GM23248 (cell line): ENCODE measurements around the gene PARVA. TPM values are rescaled to one million over a fixed set of nuclear protein-coding genes. Genes with fewer than 3 reads are reported as not detected.

Experiments
- DNase-seq: peaks from one replicate; pipeline ENCODE4 v3.0.0-alpha.2; 2015
- H2AFZ ChIP-seq: fragments of 200-600 bp; sonication (generic); 2 replicates; pipeline ENCODE4 v1.6.1; 2016; ENCODE audit warnings: antibody characterized with exemption
- H3F3A ChIP-seq: fragments of 200-600 bp; sonication (generic); 2 replicates; pipeline ENCODE4 v1.6.1; 2016; ENCODE audit warnings: mild to moderate bottlenecking, antibody characterized with exemption, mixed run types; ENCODE audit not compliant: insufficient read depth
- H3K27ac ChIP-seq: fragments of 200-600 bp; sonication (generic); 2 replicates; pipeline ENCODE4 v1.5.1; 2016; ENCODE audit warnings: mild to moderate bottlenecking
- H3K27me3 ChIP-seq: fragments of 200-600 bp; sonication (generic); replicated peaks from 2 replicates; pipeline ENCODE4 v1.6.1; 2016; ENCODE audit warnings: mild to moderate bottlenecking; ENCODE audit not compliant: insufficient read depth
- H3K36me3 ChIP-seq: fragments of 200-600 bp; sonication (generic); 2 replicates; pipeline ENCODE4 v1.6.1; 2016; ENCODE audit warnings: low read depth, mild to moderate bottlenecking
- H3K4me1 ChIP-seq: fragments of 200-600 bp; sonication (generic); 2 replicates; pipeline ENCODE4 v1.6.1; 2016; ENCODE audit warnings: mild to moderate bottlenecking; ENCODE audit not compliant: insufficient read depth
- H3K4me2 ChIP-seq: fragments of 200-600 bp; sonication (generic); one replicate; pipeline ENCODE4 v1.6.1; 2016; ENCODE audit warnings: mild to moderate bottlenecking; ENCODE audit not compliant: unreplicated experiment
- H3K4me3 ChIP-seq: fragments of 200-600 bp; sonication (generic); 2 replicates; pipeline ENCODE4 v1.5.1; 2016; ENCODE audit warnings: mild to moderate bottlenecking
- H3K79me2 ChIP-seq: fragments of 200-600 bp; sonication (generic); 2 replicates; pipeline ENCODE4 v1.6.1; 2016; ENCODE audit warnings: mild to moderate bottlenecking; ENCODE audit not compliant: insufficient read depth
- H3K9ac ChIP-seq: fragments of 200-600 bp; sonication (generic); 2 replicates; pipeline ENCODE4 v1.6.1; 2016; ENCODE audit warnings: mild to moderate bottlenecking
- H3K9me2 ChIP-seq: fragments of 200-600 bp; sonication (generic); 2 replicates; pipeline ENCODE4 v1.6.1; 2016; ENCODE audit warnings: mixed run types, mild to moderate bottlenecking, moderate library complexity; ENCODE audit not compliant: insufficient read depth
- H3K9me3 ChIP-seq: fragments of 200-600 bp; sonication (generic); one replicate; pipeline ENCODE4 v1.6.1; 2017; ENCODE audit warnings: low read depth
- H4K20me1 ChIP-seq: fragments of 200-600 bp; sonication (generic); 2 replicates; pipeline ENCODE4 v1.6.0; 2016; ENCODE audit not compliant: insufficient read depth
- EZH2 ChIP-seq: fragments of 200-600 bp; sonication (generic); IDR thresholded peaks from 2 replicates; pipeline ENCODE4 v1.6.1; 2018; ENCODE audit warnings: antibody characterized with exemption, mild to moderate bottlenecking; ENCODE audit not compliant: insufficient read depth, poor library complexity, severe bottlenecking
- EZH2phosphoT487 ChIP-seq: fragments of 200-600 bp; sonication (generic); IDR thresholded peaks from 2 replicates; pipeline ENCODE4 v1.6.1; 2018; ENCODE audit warnings: antibody characterized with exemption, moderate library complexity, mild to moderate bottlenecking, low read depth; ENCODE audit not compliant: insufficient read depth
- WGBS, 2 experiments: methylation state at CpG; one replicate each; pipeline ENCODE4 v1.1.6; 2015 to 2017; ENCODE audit warnings: low lambda C conversion rate in 2 of 2, low coverage in 1 of 2; ENCODE audit errors: missing lambda C conversion rate in 2 of 2; 5-methylcytosine and 5-hydroxymethylcytosine counted together
- in situ Hi-C: fragments of 300-500 bp; cut with MboI; formaldehyde crosslinking; loops from 2 replicates; pipeline ENCODE4 v1.15.0; 2020
- polyA plus RNA-seq: library from polyadenylated mRNA; unstranded; fragments of >200 nt; fragmentation: Nextera tagmentation; extraction: Ambion mirVana; gene quantifications from 2 replicates; pipeline ENCODE4 v1.2.1, GENCODE V29; 2016
- total RNA-seq: library from RNA; depleted of rRNA; stranded (reverse); fragments of >200 nt; shearing (Covaris generic); gene quantifications from 2 replicates; pipeline ENCODE4 v1.2.3, GENCODE V29; 2014

PARVA gene
- total and polyA plus RNA-seq, 2 experiments from 2014 or later = 87.9 to 121 TPM

- H3F3A ChIP-seq = peaks cover 60% of the 10 kb centered on the region
- H3K27ac ChIP-seq = no peak overlapping the region; the same call in 1 of the 2 replicates
- no peaks in the 10 kb centered on the region for H3K27me3 ChIP-seq
- no peak overlapping the region for H2AFZ ChIP-seq
- H3K4me2 ChIP-seq = peak overlapping the region; percentile 81
- no peak for DNase-seq
- peaks cover 63% of the 10 kb centered on the region for H3K4me1 ChIP-seq
- no peak overlapping the region for H3K4me3 ChIP-seq
- no peaks in the 10 kb centered on the region for H4K20me1 ChIP-seq
- no peaks in the 10 kb centered on the region for H3K9me3 ChIP-seq
- in situ Hi-C loops = no loop called here
- H3K36me3 ChIP-seq = peaks cover 5% of the 10 kb centered on the region; the same call in 1 of the 2 replicates
- no peak for TF ChIP-seq EZH2
- TF ChIP-seq EZH2phosphoT487 = no peak
- H3K9ac ChIP-seq = no peak overlapping the region
- H3K79me2 ChIP-seq = peaks cover 97% of the 10 kb centered on the region
- H3K9me2 ChIP-seq = no peaks in the 10 kb centered on the region
- 93 to 97% methylated on average over 6 of the region's 6 CpGs for WGBS, 2 experiments
Observed at GRCh38 chr11:12432507-12432906, 55.1 kb downstream of the PARVA start.

GRCh38 chr11:12433121-12433520, 55.8 kb downstream of the PARVA start:
- no peaks in the 10 kb centered on the region for H3K9me3 ChIP-seq
- peaks cover 63% of the 10 kb centered on the region for H3K4me1 ChIP-seq
- peak overlapping the region; percentile 92 for H3K27ac ChIP-seq
- peak overlapping the region; percentile 56 for H3K4me3 ChIP-seq
- no peaks in the 10 kb centered on the region for H3K9me2 ChIP-seq
- 0 out of 2 replicates have a peak overlapping the region, but pooled peaks have one; percentile 30 for H2AFZ ChIP-seq
- H4K20me1 ChIP-seq = no peaks in the 10 kb centered on the region
- DNase-seq = no peak
- WGBS, 2 experiments = 48 to 49% methylated on average over 3 of the region's 3 CpGs
- peaks cover 60% of the 10 kb centered on the region for H3F3A ChIP-seq
- no peaks in the 10 kb centered on the region for H3K27me3 ChIP-seq
- peak overlapping the region; percentile 81 for H3K4me2 ChIP-seq
- TF ChIP-seq EZH2 = no peak
- no peak for TF ChIP-seq EZH2phosphoT487
- peaks cover 5% of the 10 kb centered on the region; the same call in 1 of the 2 replicates for H3K36me3 ChIP-seq
- H3K79me2 ChIP-seq = peaks cover 97% of the 10 kb centered on the region
- in situ Hi-C loops = no loop called here
- peak overlapping the region; percentile 69 for H3K9ac ChIP-seq

GRCh38 chr11:12433571-12434324, 56.4 kb downstream of the PARVA start:
- DNase-seq = peak; percentile 76
- H3K4me2 ChIP-seq = peak overlapping the region; percentile 81
- in situ Hi-C loops = no loop called here
- H3K27me3 ChIP-seq = no peaks in the 10 kb centered on the region
- peak overlapping the region; percentile 56 for H3K4me3 ChIP-seq
- H3K9me2 ChIP-seq = no peaks in the 10 kb centered on the region
- peak overlapping the region; percentile 69 for H3K9ac ChIP-seq
- peak overlapping the region; percentile 92 for H3K27ac ChIP-seq
- H4K20me1 ChIP-seq = no peaks in the 10 kb centered on the region
- H3F3A ChIP-seq = peaks cover 60% of the 10 kb centered on the region
- no peak for TF ChIP-seq EZH2
- WGBS, 2 experiments = 24 to 26% methylated on average over 16 of the region's 16 CpGs
- peaks cover 68% of the 10 kb centered on the region for H3K4me1 ChIP-seq
- H2AFZ ChIP-seq = peak overlapping the region; percentile 30; the same call in 1 of the 2 replicates
- H3K9me3 ChIP-seq = no peaks in the 10 kb centered on the region
- peaks cover 97% of the 10 kb centered on the region for H3K79me2 ChIP-seq
- H3K36me3 ChIP-seq = peaks cover 5% of the 10 kb centered on the region; the same call in 1 of the 2 replicates

- Histone ChIP-seq H3K4me2 (peak overlapping the region; percentile 81), H3F3A (peaks cover 60% of the 10 kb centered on the region), H3K4me1 (peaks cover 68% of the 10 kb centered on the region), H3K79me2 (peaks cover 97% of the 10 kb centered on the region), H4K20me1 (no peaks in the 10 kb centered on the region), H3K9me2 (no peaks in the 10 kb centered on the region), H3K36me3 (peaks cover 5% of the 10 kb centered on the region; the same call in 1 of the 2 replicates), H3K9ac (peak overlapping the region; percentile 69), H3K27me3 (no peaks in the 10 kb centered on the region), H3K9me3 (no peaks in the 10 kb centered on the region), H2AFZ (no peak overlapping the region), H3K27ac (peak overlapping the region; percentile 92), H3K4me3 (peak overlapping the region; percentile 56; the same call in 1 of the 2 replicates)
- no peak for TF ChIP-seq EZH2
- TF ChIP-seq EZH2phosphoT487 = no peak
- DNase-seq = peak; percentile 36
- 75% methylated on average over 4 of the region's 4 CpGs for WGBS, 2 experiments
- in situ Hi-C loops = no loop called here
Observed at GRCh38 chr11:12434325-12434654, 56.9 kb downstream of the PARVA start.
